Hepatocyte (in vitro differentiated cells): ENCODE data around the gene FAM50A. TPM values are rescaled to one million over a fixed set of nuclear protein-coding genes. Genes with fewer than 3 reads are reported as not detected.

ENCODE experiments used
- DNase-seq: peaks from one replicate; pipeline ENCODE4 v3.0.0-alpha.2; 2016; ENCODE audit warnings: low spot score
- H2AFZ ChIP-seq: fragments of 200-600 bp; sonication (generic); 2 replicates; pipeline ENCODE4 v1.6.0; 2016; ENCODE audit warnings: antibody characterized with exemption, mild to moderate bottlenecking
- H3K27ac ChIP-seq: fragments of 200-600 bp; sonication (generic); 2 replicates; pipeline ENCODE4 v1.5.1; 2016; ENCODE audit warnings: mild to moderate bottlenecking
- H3K27me3 ChIP-seq: fragments of 200-600 bp; sonication (generic); 2 replicates; pipeline ENCODE4 v1.6.1; 2016
- H3K36me3 ChIP-seq: fragments of 200-600 bp; sonication (generic); replicated peaks from 2 replicates; pipeline ENCODE4 v1.5.1; 2016; ENCODE audit warnings: low read depth; ENCODE audit not compliant: insufficient read depth
- H3K4me1 ChIP-seq: fragments of 200-600 bp; sonication (generic); 2 replicates; pipeline ENCODE4 v1.5.1; 2016; ENCODE audit warnings: mild to moderate bottlenecking, moderate library complexity; ENCODE audit not compliant: insufficient read depth
- H3K4me2 ChIP-seq: fragments of 200-600 bp; sonication (generic); 2 replicates; pipeline ENCODE4 v1.6.0; 2016
- H3K4me3 ChIP-seq: fragments of 200-600 bp; sonication (generic); 2 replicates; pipeline ENCODE4 v1.5.1; 2016; ENCODE audit warnings: mild to moderate bottlenecking
- H3K79me2 ChIP-seq: fragments of 200-600 bp; sonication (generic); 2 replicates; pipeline ENCODE4 v1.6.0; 2017; ENCODE audit warnings: mild to moderate bottlenecking
- H3K9me2 ChIP-seq: fragments of 200-600 bp; sonication (generic); replicated peaks from 2 replicates; pipeline ENCODE4 v1.6.0; 2017; ENCODE audit warnings: mild to moderate bottlenecking; ENCODE audit not compliant: insufficient read depth
- H3K9me3 ChIP-seq: fragments of 200-600 bp; sonication (generic); 2 replicates; pipeline ENCODE4 v1.5.1; 2016; ENCODE audit warnings: low read depth, mild to moderate bottlenecking
- H4K20me1 ChIP-seq: fragments of 200-600 bp; sonication (generic); 2 replicates; pipeline ENCODE4 v1.6.0; 2016; ENCODE audit warnings: mild to moderate bottlenecking; ENCODE audit not compliant: insufficient read depth, poor library complexity, severe bottlenecking
- CTCF ChIP-seq: fragments of 200-600 bp; sonication (generic); IDR thresholded peaks from 2 replicates; pipeline ENCODE4 v1.5.1; 2016; ENCODE audit warnings: antibody characterized with exemption, mild to moderate bottlenecking; ENCODE audit not compliant: poor library complexity
- EZH2 ChIP-seq: fragments of 200-600 bp; sonication (generic); IDR thresholded peaks from 2 replicates; pipeline ENCODE4 v1.6.1; 2016; ENCODE audit warnings: antibody characterized with exemption, mild to moderate bottlenecking, borderline replicate concordance
- EZH2phosphoT487 ChIP-seq: fragments of 200-600 bp; sonication (generic); IDR thresholded peaks from one replicate; pipeline ENCODE4 v1.6.1; 2018; ENCODE audit warnings: antibody characterized with exemption, mild to moderate bottlenecking, low read depth, moderate library complexity; ENCODE audit not compliant: unreplicated experiment, severe bottlenecking
- WGBS: methylation state at CpG from one replicate; pipeline ENCODE4 v1.1.6; 2016; ENCODE audit warnings: low lambda C conversion rate; ENCODE audit errors: missing lambda C conversion rate; 5-methylcytosine and 5-hydroxymethylcytosine counted together
- polyA plus RNA-seq: library from polyadenylated mRNA; unstranded; fragments of >200 nt; fragmentation: Nextera tagmentation; extraction: Ambion mirVana; gene quantifications from 2 replicates; pipeline ENCODE4 v1.2.1, GENCODE V29; 2016
- total RNA-seq: library from RNA; depleted of rRNA; stranded (reverse); fragments of >200 nt; gene quantifications from 2 replicates; pipeline ENCODE4 v1.2.3, GENCODE V29; 2014

FAM50A gene
- total and polyA plus RNA-seq, 2 experiments from 2014 or later, result 65.9 to 147 TPM

GRCh38 chrX:154464806-154465365, 20.9 kb downstream of the FAM50A start:
- Histone ChIP-seq H3K27me3 (no peaks in the 10 kb centered on the region), H3K4me2 (no peak overlapping the region), H4K20me1 (no peaks in the 10 kb centered on the region), H2AFZ (no peak overlapping the region), H3K36me3 (no peaks in the 10 kb centered on the region), H3K4me3 (no peak overlapping the region), H3K79me2 (peaks cover 6% of the 10 kb centered on the region), H3K27ac (no peak overlapping the region), H3K9me3 (no peaks in the 10 kb centered on the region), H3K9me2 (no peaks in the 10 kb centered on the region), H3K4me1 (no peaks in the 10 kb centered on the region)
- TF ChIP-seq EZH2phosphoT487 (no peak), EZH2 (no peak)
- DNase-seq, result no peak
- WGBS, result 95% methylated on average over 28 of the region's 28 CpGs

GRCh38 chrX:154465601-154466000, 21.7 kb downstream of the FAM50A start:
- Histone ChIP-seq H4K20me1 (no peaks in the 10 kb centered on the region), H3K36me3 (no peaks in the 10 kb centered on the region), H3K9me2 (no peaks in the 10 kb centered on the region), H3K27ac (no peak overlapping the region), H2AFZ (no peak overlapping the region), H3K4me2 (no peak overlapping the region), H3K4me3 (no peak overlapping the region), H3K9me3 (no peaks in the 10 kb centered on the region), H3K27me3 (no peaks in the 10 kb centered on the region), H3K79me2 (no peaks in the 10 kb centered on the region), H3K4me1 (no peaks in the 10 kb centered on the region)
- DNase-seq, result no peak
- WGBS, result 96% methylated on average over 14 of the region's 14 CpGs
- TF ChIP-seq EZH2phosphoT487 (no peak), CTCF (no peak), EZH2 (no peak)

GRCh38 chrX:154466036-154466435, 22.1 kb downstream of the FAM50A start:
- 92% methylated on average over 27 of the region's 32 CpGs for WGBS
- H3K4me2 ChIP-seq, result no peak overlapping the region
- no peaks in the 10 kb centered on the region for H4K20me1 ChIP-seq
- no peak for DNase-seq
- H3K27me3 ChIP-seq, result no peaks in the 10 kb centered on the region
- TF ChIP-seq CTCF (no peak), EZH2 (no peak), EZH2phosphoT487 (no peak)
- no peaks in the 10 kb centered on the region for H3K9me2 ChIP-seq
- H3K4me1 ChIP-seq, result no peaks in the 10 kb centered on the region
- H3K79me2 ChIP-seq, result no peaks in the 10 kb centered on the region
- H3K9me3 ChIP-seq, result no peaks in the 10 kb centered on the region
- H3K4me3 ChIP-seq, result no peak overlapping the region
- no peaks in the 10 kb centered on the region for H3K36me3 ChIP-seq
- no peak overlapping the region for H2AFZ ChIP-seq
- no peak overlapping the region for H3K27ac ChIP-seq

- no peak overlapping the region for H3K4me2 ChIP-seq
- no peaks in the 10 kb centered on the region for H3K9me3 ChIP-seq
- H3K79me2 ChIP-seq, result no peaks in the 10 kb centered on the region
- H4K20me1 ChIP-seq, result no peaks in the 10 kb centered on the region
- H3K4me1 ChIP-seq, result no peaks in the 10 kb centered on the region
- no peak for DNase-seq
- TF ChIP-seq CTCF (no peak), EZH2 (no peak), EZH2phosphoT487 (no peak)
- H3K4me3 ChIP-seq, result no peak overlapping the region
- 95% methylated on average over 15 of the region's 15 CpGs for WGBS
- H2AFZ ChIP-seq, result no peak overlapping the region
- no peaks in the 10 kb centered on the region for H3K36me3 ChIP-seq
- H3K9me2 ChIP-seq, result no peaks in the 10 kb centered on the region
- H3K27ac ChIP-seq, result no peak overlapping the region
- no peaks in the 10 kb centered on the region for H3K27me3 ChIP-seq
Observed at GRCh38 chrX:154466907-154467306, 23.0 kb downstream of the FAM50A start.
